GM12878 (cell line): ENCODE results near the gene AGAP3. TPM values are rescaled to one million over a fixed set of nuclear protein-coding genes. Genes with fewer than 3 reads are reported as not detected.

Experiments used
- ATAC-seq: fragments of 200-7000 bp; cut with Tn5 transposase; 3 replicates; pipeline ENCODE4 v1.9.1; 2020; ENCODE audit warnings: mild to moderate bottlenecking, moderate library complexity
- BruUV-seq: library from RNA; stranded (reverse); fragments of 400-500 nt; replicated peaks from 2 replicates; lab custom pipeline; 2021; lab: Mats Ljungman, UMichigan
- CTCF ChIA-PET: fragments of 300-600 bp; sonication (Branson Sonifier 250); formaldehyde crosslinking; extraction: SDS; loops from one replicate; lab custom pipeline; 2021; ENCODE audit warnings: inconsistent platforms; lab: Yijun Ruan, JAX
- POLR2A ChIA-PET: fragments of 350-600 bp; formaldehyde crosslinking; extraction: SDS; loops from one replicate; lab custom pipeline; 2021; ENCODE audit warnings: inconsistent platforms; lab: Charles Lee
- RAD21 ChIA-PET: fragments of 300-600 bp; sonication (Branson Sonifier 250); formaldehyde crosslinking; loops from one replicate; lab custom pipeline; 2023; ENCODE audit warnings: antibody characterized with exemption; ENCODE audit not compliant: unreplicated experiment; lab: Charles Lee
- SMC1A ChIA-PET: fragments of 300-600 bp; sonication (Branson Sonifier 250); formaldehyde crosslinking; loops from one replicate; lab custom pipeline; 2023; ENCODE audit not compliant: unreplicated experiment, uncharacterized antibody; lab: Charles Lee
- DNase-seq: peaks from one replicate; pipeline ENCODE4 v3.0.0-alpha.2; 2011; ENCODE audit warnings: low read depth, low spot score
- FAIRE-seq: peaks from 3 replicates; lab custom pipeline; 2011; peaks lifted over from hg19 to GRCh38; lab: Jason Lieb, UNC
- H2AFZ ChIP-seq: 2 replicates; pipeline ENCODE4 v1.6.0; 2011; ENCODE audit warnings: low read depth, low read length, control low read depth; ENCODE audit not compliant: control insufficient read depth
- H3K27ac ChIP-seq: 2 replicates; pipeline ENCODE4 v1.5.1; 2011; ENCODE audit warnings: control low read depth; ENCODE audit not compliant: control insufficient read depth, insufficient read depth
- H3K27me3 ChIP-seq, 2 experiments: replicated peaks in 1 of 2; 2 replicates each; pipeline versions ENCODE4 v1.6.0 to v1.6.1; 2011; ENCODE audit warnings: low read length in 1 of 2; ENCODE audit not compliant: control insufficient read depth in 2 of 2, insufficient read depth in 2 of 2
- H3K36me3 ChIP-seq, 2 experiments: 2 replicates each; pipeline ENCODE4 v1.5.1; 2011; ENCODE audit warnings: low read length in 1 of 2; ENCODE audit not compliant: control insufficient read depth in 2 of 2, insufficient read depth in 2 of 2
- H3K4me1 ChIP-seq: 2 replicates; pipeline ENCODE4 v1.6.1; 2011; ENCODE audit warnings: mild to moderate bottlenecking, low read length, moderate library complexity, mixed read lengths; ENCODE audit not compliant: control insufficient read depth, insufficient read depth
- H3K4me2 ChIP-seq: 2 replicates; pipeline ENCODE4 v1.6.0; 2011; ENCODE audit warnings: control low read depth; ENCODE audit not compliant: control insufficient read depth, insufficient read depth
- H3K4me3 ChIP-seq: fragments of 200-600 bp; sonication (generic); 2 replicates; pipeline ENCODE4 v1.5.1; 2016
- H3K79me2 ChIP-seq: 2 replicates; pipeline ENCODE4 v1.6.0; 2011; ENCODE audit warnings: low read length; ENCODE audit not compliant: control insufficient read depth, insufficient read depth
- H3K9ac ChIP-seq: 2 replicates; pipeline ENCODE4 v1.8.0; 2011; ENCODE audit warnings: low read length, control low read depth, mixed read lengths; ENCODE audit not compliant: control insufficient read depth, insufficient read depth
- H3K9me3 ChIP-seq: replicated peaks from 3 replicates; pipeline ENCODE4 v1.5.1; 2011; ENCODE audit warnings: mild to moderate bottlenecking, low read length; ENCODE audit not compliant: control insufficient read depth, insufficient read depth
- H4K20me1 ChIP-seq: 2 replicates; pipeline ENCODE4 v1.6.0; 2011; ENCODE audit not compliant: control insufficient read depth, insufficient read depth
- ATF7 ChIP-seq: fragments of 450-650 bp; IDR thresholded peaks from 2 replicates; pipeline ENCODE4 v1.6.1; 2016; ENCODE audit warnings: low read depth, mild to moderate bottlenecking
- E2F4 ChIP-seq: IDR thresholded peaks from 2 replicates; pipeline ENCODE4 v1.6.1; 2012; ENCODE audit warnings: low read depth, low read length, improper control_type of control experiment
- EGR1 ChIP-seq, 2 experiments: IDR thresholded peaks; 1 replicate in 1 of 2; 2 replicates in 1 of 2; pipeline ENCODE4 v1.6.1; 2011 to 2012; ENCODE audit warnings: low read depth in 2 of 2, low read length in 2 of 2, borderline replicate concordance in 1 of 2, mild to moderate bottlenecking in 1 of 2, moderate library complexity in 1 of 2
- ELK1 ChIP-seq: IDR thresholded peaks from 2 replicates; pipeline ENCODE4 v1.6.1; 2012; ENCODE audit warnings: low read depth, low read length, improper control_type of control experiment
- IKZF2 ChIP-seq, 2 experiments: fragments of 450-650 bp; IDR thresholded peaks; 2 replicates each; pipeline ENCODE4 v1.6.1; 2017; ENCODE audit warnings: mild to moderate bottlenecking in 2 of 2, moderate library complexity in 2 of 2
- NR2C2 ChIP-seq: IDR thresholded peaks from 2 replicates; pipeline ENCODE4 v1.6.1; 2011; ENCODE audit warnings: borderline replicate concordance, low read depth; ENCODE audit not compliant: control insufficient read depth, insufficient read length
- PAX8 ChIP-seq: fragments of 450-650 bp; IDR thresholded peaks from 2 replicates; pipeline ENCODE4 v1.6.1; 2017; ENCODE audit warnings: mild to moderate bottlenecking, moderate library complexity
- POLR2AphosphoS2 ChIP-seq: IDR thresholded peaks from 2 replicates; pipeline ENCODE4 v1.6.1; 2011; ENCODE audit warnings: low read depth, mild to moderate bottlenecking, low read length, improper control_type of control experiment, moderate library complexity
- RFX5 ChIP-seq: IDR thresholded peaks from 2 replicates; pipeline ENCODE4 v1.6.1; 2011; ENCODE audit warnings: low read depth, low read length, improper control_type of control experiment
- TCF12 ChIP-seq: IDR thresholded peaks from 2 replicates; pipeline ENCODE4 v1.6.1; 2011; ENCODE audit warnings: low read depth, mild to moderate bottlenecking, low read length
- ZNF592 ChIP-seq: fragments of 450-650 bp; IDR thresholded peaks from 2 replicates; pipeline ENCODE4 v1.6.1; 2017; ENCODE audit warnings: mild to moderate bottlenecking, moderate library complexity
- ZNF687 ChIP-seq: fragments of 450-650 bp; IDR thresholded peaks from 2 replicates; pipeline ENCODE4 v1.6.1; 2017; ENCODE audit warnings: mild to moderate bottlenecking, moderate library complexity
- WGBS: methylation state at CpG from one replicate; pipeline ENCODE4 v1.1.6; 2016; ENCODE audit warnings: low lambda C conversion rate; ENCODE audit not compliant: insufficient replicate concordance, insufficient coverage; ENCODE audit errors: missing lambda C conversion rate; 5-methylcytosine and 5-hydroxymethylcytosine counted together
- in situ Hi-C: fragments of 300-500 bp; cut with MboI; formaldehyde crosslinking; loops from 9 replicates; pipeline ENCODE4 v1.14.3; 2018; ENCODE audit warnings: mixed read lengths
- intact Hi-C: fragments of 100-400 bp; cut with micrococcal nuclease; formaldehyde crosslinking; loops from one replicate; pipeline ENCODE4 v1.14.2; 2022; ENCODE audit not compliant: unreplicated experiment
- polyA plus RNA-seq, 11 experiments: library from polyadenylated mRNA; depleted of rRNA in 4 of 11; unstranded in 6 of 11; stranded (reverse) in 5 of 11; fragments of >200 nt; fragmentation: Nextera tagmentation in 4 of 11; fragmentation: Illumina TruSeq in 1 of 11; extraction: Ambion mirVana in 4 of 11; extraction: Trizol in 1 of 11; gene quantifications; 1 replicate in 1 of 11; 2 replicates in 10 of 11; pipeline versions ENCODE4 v1.2.1 to v1.2.3, GENCODE V29; 2011 to 2016; ENCODE audit warnings: inconsistent platforms in 2 of 11, missing spikeins in 2 of 11, low read depth in 1 of 11
- total RNA-seq, 4 experiments: library from RNA; depleted of rRNA in 3 of 4; stranded (reverse); fragments of >200 nt in 3 of 4; fragmentation: Illumina TruSeq in 1 of 4; extraction: Trizol in 1 of 4; gene quantifications; 2 replicates each; pipeline versions ENCODE4 v1.2.1 to v1.2.3, GENCODE V29; 2013 to 2021

AGAP3 gene
- total and polyA plus RNA-seq, 10 of the 15 experiments (the other 5 are each of a cell fraction or from before 2014, with no cell fraction given), result 1.8 to 68.1 (median 15.7) TPM

- POLR2A ChIA-PET, result no interaction called here
- intact Hi-C loops (no loop called here), in situ Hi-C loops (no loop called here)
- WGBS, result 68% methylated on average over 6 of the region's 6 CpGs
- DNase-seq, result no peak
- Histone ChIP-seq H4K20me1 (no peaks in the 10 kb centered on the region), H3K27me3 (no peaks in the 10 kb centered on the region), H3K4me2 (no peak overlapping the region), H3K27ac (no peak overlapping the region), H3K9me3 (no peaks in the 10 kb centered on the region), H3K4me3 (no peak overlapping the region), H3K9ac (no peak overlapping the region), H3K36me3 (peaks cover 11 to 12% of the 10 kb centered on the region in 2 experiments; a peak in 3 of 4 replicates), H2AFZ (no peak overlapping the region), H3K79me2 (peaks cover 18% of the 10 kb centered on the region), H3K4me1 (peaks cover 7% of the 10 kb centered on the region)
- no TSS peak for BruUV-seq
- no peak for FAIRE-seq
- CTCF ChIA-PET, result no interaction called here
- RAD21 ChIA-PET, result no interaction called here
- no peak for TF ChIP-seq PAX8
- TF ChIP-seq ZNF687, result no peak
- TF ChIP-seq TCF12, result no peak
- no peak for TF ChIP-seq ATF7
- TF ChIP-seq NR2C2, result no peak
- TF ChIP-seq ZNF592, result no peak
- TF ChIP-seq E2F4, result no peak
- no peak for TF ChIP-seq ELK1
- no peak for TF ChIP-seq POLR2AphosphoS2
- TF ChIP-seq EGR1 (IDR thresholded peaks at IDR 0.05; ENCODE audit: borderline replicate concordance in 1 of 2, low read depth in 2 of 2, low read length in 2 of 2), result no peak
- TF ChIP-seq RFX5, result no peak
- TF ChIP-seq IKZF2 (IDR thresholded peaks at IDR 0.05), result no peak
- ATAC-seq, result no peak
- SMC1A ChIA-PET, result no interaction called here
Measured at GRCh38 chr7:151064993-151065392, 21.3 kb upstream of the AGAP3 start.
